Measurements from ENCODE around the gene IDI1.
"Not testable (repeated sequence)": the region's sequence is repeated elsewhere in the genome, so short reads cannot be mapped to it uniquely, and the experiment has no call there.

IDI1 gene

DNA sequence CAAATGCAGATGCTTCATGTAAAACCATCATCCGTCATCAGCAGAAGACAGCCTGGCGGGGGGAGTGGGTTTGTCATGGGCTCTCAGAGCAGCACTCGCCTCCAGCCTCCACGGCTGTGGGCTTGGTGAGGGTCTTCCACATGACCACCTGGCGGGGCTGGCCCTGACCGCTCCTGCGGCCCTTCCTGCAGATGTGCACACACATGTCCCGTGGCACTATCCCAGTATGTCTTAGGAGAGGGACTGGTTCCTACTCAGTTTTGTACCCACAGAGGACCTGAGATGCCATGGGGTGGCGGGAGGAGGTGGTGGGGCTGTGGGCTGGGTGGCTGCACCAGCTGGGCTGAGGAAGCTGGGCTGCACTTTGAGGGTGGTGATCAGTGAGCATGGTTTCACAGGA, 28.0 kb downstream of the IDI1 start:
- TF ChIP-seq, protein P1, sequence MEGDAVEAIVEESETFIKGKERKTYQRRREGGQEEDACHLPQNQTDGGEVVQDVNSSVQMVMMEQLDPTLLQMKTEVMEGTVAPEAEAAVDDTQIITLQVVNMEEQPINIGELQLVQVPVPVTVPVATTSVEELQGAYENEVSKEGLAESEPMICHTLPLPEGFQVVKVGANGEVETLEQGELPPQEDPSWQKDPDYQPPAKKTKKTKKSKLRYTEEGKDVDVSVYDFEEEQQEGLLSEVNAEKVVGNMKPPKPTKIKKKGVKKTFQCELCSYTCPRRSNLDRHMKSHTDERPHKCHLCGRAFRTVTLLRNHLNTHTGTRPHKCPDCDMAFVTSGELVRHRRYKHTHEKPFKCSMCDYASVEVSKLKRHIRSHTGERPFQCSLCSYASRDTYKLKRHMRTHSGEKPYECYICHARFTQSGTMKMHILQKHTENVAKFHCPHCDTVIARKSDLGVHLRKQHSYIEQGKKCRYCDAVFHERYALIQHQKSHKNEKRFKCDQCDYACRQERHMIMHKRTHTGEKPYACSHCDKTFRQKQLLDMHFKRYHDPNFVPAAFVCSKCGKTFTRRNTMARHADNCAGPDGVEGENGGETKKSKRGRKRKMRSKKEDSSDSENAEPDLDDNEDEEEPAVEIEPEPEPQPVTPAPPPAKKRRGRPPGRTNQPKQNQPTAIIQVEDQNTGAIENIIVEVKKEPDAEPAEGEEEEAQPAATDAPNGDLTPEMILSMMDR (IDR thresholded peaks at IDR 0.05): no peak
- H3K27ac ChIP-seq: no peak overlapping the region

DNA sequence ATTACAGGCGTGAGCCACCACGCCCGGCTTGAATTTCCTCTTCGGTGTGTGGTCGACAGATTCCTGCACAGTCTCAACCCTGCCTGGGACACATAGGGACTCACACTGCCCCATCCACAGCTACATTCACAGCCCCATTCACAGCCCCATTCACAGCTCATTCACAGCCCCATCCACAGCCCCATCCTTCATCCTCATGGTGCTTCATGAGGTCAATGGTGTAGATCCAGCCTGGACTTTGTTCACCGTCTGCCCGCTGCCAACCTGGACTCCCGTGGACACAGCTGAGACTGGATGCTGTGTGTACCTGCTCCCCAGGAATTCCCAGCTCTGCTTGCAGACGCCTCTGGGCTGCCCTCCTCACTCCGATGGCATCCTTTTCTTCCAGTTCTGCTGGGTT, 28.5 kb downstream of the IDI1 start:
- H3K27ac ChIP-seq: no peak overlapping the region
- TF ChIP-seq ZFX (IDR thresholded peaks at IDR 0.05; ENCODE audit: borderline replicate concordance): no peak
- TF ChIP-seq, protein P1 (IDR thresholded peaks at IDR 0.05): no peak

DNA sequence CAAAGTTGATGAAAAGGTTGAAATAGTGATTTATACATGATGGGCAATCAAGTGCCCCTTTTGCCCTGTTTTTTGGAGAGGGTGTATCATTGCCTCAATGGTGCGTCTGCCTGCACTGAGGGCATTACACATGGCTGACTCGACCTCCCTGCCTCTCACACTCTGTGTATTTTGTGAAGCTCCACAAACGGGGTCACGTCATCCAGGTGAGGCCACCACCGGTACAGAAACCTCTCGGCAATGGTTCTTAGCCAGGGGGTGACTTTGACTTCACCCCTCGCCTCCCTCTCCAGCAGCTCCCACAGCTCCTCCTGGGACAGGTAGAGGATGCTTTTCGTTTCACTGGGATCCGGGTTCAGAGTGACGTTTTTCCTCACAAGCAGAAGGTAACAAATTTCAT, 29.6 kb downstream of the IDI1 start:
- TF ChIP-seq, protein P1 (IDR thresholded peaks at IDR 0.05): no peak
- no peak for TF ChIP-seq ZFX (IDR thresholded peaks at IDR 0.05; ENCODE audit: borderline replicate concordance)
- H3K27ac ChIP-seq: no peak overlapping the region

DNA sequence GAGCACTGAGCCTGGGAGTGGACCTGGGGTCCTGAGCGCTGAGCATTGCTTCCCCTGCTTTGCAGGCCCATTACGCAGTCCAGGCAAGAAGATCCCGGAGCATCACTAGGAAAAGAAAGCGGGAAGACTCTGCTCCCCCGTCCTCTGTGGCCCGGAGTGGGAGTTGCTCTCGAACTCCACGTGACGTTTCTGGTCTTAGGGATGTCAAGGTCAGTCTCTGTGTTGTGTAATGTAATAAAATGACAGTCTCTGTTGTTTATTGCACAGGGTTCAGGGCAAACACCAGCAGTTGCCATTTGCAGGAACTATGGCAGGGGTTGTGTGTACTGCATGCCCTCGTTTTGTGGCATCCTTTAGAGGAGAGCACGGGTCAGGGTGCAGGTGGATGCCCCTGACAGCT, 33.2 kb downstream of the IDI1 start:
- TF ChIP-seq ZFX (IDR thresholded peaks at IDR 0.05; ENCODE audit: borderline replicate concordance): no peak
- TF ChIP-seq, protein P1 (IDR thresholded peaks at IDR 0.05): no peak
- H3K27ac ChIP-seq: no peak overlapping the region

DNA sequence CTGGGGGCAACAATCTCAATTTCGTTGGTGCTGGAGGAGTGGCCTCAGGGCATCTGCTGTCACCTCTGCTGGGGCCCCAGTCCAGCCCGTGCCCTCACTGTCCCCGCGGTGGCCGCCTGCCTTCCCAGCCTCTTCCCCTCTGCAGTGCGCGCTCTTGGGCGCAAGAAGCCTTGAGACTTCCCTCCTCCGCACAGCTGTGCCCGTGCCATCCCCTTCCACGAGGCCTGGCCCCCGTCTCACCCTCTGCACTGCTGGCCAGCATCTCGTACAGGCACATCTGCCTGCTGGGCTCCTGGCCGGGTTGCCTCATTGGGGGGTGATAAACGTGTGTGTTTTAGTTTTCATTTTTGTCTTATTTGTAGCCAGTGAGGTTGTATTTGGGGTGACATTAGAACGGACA, 37.2 kb downstream of the IDI1 start:
- no peak for TF ChIP-seq ZFX (IDR thresholded peaks at IDR 0.05; ENCODE audit: borderline replicate concordance)
- TF ChIP-seq, protein P1 (IDR thresholded peaks at IDR 0.05): no peak

DNA sequence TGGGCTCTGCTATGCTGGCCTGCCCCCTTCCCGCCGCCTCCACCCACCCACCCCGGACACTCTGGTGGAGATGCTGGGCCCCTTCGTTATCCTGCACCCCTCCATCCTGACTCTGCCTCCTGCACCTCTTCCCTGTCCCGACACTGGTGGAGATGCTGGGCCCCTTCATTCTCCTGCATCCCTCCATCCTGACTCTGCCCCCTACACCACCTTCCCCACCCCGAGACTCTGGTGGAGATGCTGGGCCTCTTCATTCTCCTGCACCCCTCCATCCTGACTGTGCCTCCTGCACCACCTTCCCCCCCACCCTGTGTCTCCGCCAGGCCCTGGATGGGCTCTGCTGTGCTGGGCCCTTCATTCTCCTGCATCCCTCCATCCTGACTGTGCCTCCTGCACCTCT, 38.2 kb downstream of the IDI1 start:
- no peak overlapping the region for H3K27ac ChIP-seq
- TF ChIP-seq, protein P1 (IDR thresholded peaks at IDR 0.05): no peak
- TF ChIP-seq ZFX (IDR thresholded peaks at IDR 0.05; ENCODE audit: borderline replicate concordance): no peak

More for the DNA sequence above, 37.2 kb downstream of the IDI1 start:
- no peak overlapping the region for H3K27ac ChIP-seq

DNA sequence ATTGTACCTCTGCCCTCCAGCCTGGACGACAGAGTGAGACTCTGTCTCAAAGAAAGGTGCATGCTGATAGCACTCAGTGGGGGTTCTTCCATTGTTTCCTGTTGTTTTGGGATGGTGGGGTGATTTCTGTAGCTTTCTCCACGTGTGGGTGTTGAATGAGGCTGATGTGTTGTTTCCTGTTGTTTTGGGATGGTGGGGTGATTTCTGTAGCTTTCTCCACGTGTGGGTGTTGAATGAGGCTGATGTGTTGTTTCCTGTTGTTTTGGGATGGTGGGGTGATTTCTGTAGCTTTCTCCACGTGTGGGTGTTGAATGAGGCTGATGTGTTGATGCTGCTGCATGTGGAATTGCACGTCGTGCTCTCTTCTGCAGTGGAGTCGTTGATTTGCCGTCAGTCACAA, 39.0 kb downstream of the IDI1 start:
- not testable (repeated sequence) for H3K27ac ChIP-seq

DNA sequence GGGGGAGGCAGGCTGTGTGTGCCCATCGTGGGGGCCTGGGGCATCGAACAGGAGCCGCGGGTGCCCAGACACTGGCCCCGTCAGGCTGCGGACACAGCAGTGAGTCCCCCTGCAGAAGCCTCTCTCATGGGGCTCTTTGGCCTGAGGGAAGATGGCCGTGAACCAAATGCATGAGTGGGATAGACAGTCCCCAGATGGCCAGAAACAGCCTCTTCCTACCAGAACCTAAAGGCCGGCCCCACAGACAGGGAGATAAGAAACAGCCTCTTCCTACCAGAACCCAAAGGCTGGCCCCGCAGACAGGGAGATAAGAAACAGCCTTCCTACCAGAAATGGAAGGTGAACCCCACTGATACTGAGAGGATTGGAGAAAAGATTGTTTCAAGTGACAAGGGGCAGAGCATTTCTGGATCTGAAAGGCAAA, 39.8 kb downstream of the IDI1 start:
- H3K27ac ChIP-seq: no peak overlapping the region
- TF ChIP-seq, protein P1 (IDR thresholded peaks at IDR 0.05): no peak
- TF ChIP-seq ZFX (IDR thresholded peaks at IDR 0.05; ENCODE audit: borderline replicate concordance): no peak
